GM18526 (cell line): Measurements from ENCODE around the gene SMAD5.

ENCODE experiments used
- POLR2A ChIP-seq: IDR thresholded peaks from 3 replicates; pipeline ENCODE4 v1.6.1; 2011; ENCODE audit not compliant: insufficient read length; ENCODE audit errors: extremely low read depth

Gene SMAD5

GRCh38 chr5:136215812-136216211 lies 83.2 kb downstream of the SMAD5 start:
- no peak for TF ChIP-seq POLR2A

GRCh38 chr5:136216230-136216629 lies 83.6 kb downstream of the SMAD5 start:
- no peak for TF ChIP-seq POLR2A

- no peak for TF ChIP-seq POLR2A
Observed at GRCh38 chr5:136221340-136221739, 88.7 kb downstream of the SMAD5 start.

GRCh38 chr5:136222580-136223235 lies 90.1 kb downstream of the SMAD5 start:
- TF ChIP-seq POLR2A = no peak

GRCh38 chr5:136225796-136226195 lies 93.2 kb downstream of the SMAD5 start:
- TF ChIP-seq POLR2A = no peak

GRCh38 chr5:136226401-136226800 lies 93.8 kb downstream of the SMAD5 start:
- no peak for TF ChIP-seq POLR2A

- TF ChIP-seq POLR2A = no peak
Observed at GRCh38 chr5:136228136-136228757, 95.6 kb downstream of the SMAD5 start.

GRCh38 chr5:136230176-136230575 lies 97.5 kb downstream of the SMAD5 start:
- TF ChIP-seq POLR2A = no peak

- TF ChIP-seq POLR2A = no peak
Observed at GRCh38 chr5:136232316-136232715, 99.7 kb downstream of the SMAD5 start.
